ENCODE measurements around the gene HYAL3.

DNA sequence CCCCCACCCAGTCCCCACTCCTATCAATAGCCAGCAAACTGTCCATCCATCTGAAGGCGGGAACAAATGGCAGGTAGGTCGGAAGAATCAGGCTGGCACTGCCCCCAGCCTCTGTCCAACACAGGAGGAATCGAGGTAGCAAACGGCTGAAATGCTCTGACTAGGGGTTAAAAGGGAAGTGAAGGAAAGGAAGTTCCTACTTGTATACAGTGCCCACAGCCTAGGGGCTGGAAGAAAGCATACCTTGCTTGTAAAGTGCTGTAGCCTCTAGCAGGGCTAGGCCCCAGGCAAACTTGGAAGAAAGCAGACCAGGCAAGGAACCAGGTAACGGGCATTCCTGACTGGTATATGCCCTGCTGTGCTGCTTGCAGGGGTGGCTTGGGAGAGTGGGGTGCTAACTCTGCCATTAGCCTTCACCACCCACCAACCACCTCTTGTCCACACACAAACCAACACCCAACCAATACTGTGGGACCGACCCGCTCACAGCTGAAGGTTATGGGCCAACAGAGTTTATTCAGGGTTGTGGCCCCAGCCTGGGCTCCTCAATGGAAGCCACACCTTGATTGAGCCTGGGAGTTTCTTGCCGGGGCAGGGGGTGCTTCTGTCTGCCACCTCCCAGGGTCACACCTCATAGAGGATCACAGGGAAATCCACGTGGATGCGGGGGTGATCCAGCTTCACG is 26.4 kb upstream of the HYAL3 start:
- TF ChIP-seq, protein P1, sequence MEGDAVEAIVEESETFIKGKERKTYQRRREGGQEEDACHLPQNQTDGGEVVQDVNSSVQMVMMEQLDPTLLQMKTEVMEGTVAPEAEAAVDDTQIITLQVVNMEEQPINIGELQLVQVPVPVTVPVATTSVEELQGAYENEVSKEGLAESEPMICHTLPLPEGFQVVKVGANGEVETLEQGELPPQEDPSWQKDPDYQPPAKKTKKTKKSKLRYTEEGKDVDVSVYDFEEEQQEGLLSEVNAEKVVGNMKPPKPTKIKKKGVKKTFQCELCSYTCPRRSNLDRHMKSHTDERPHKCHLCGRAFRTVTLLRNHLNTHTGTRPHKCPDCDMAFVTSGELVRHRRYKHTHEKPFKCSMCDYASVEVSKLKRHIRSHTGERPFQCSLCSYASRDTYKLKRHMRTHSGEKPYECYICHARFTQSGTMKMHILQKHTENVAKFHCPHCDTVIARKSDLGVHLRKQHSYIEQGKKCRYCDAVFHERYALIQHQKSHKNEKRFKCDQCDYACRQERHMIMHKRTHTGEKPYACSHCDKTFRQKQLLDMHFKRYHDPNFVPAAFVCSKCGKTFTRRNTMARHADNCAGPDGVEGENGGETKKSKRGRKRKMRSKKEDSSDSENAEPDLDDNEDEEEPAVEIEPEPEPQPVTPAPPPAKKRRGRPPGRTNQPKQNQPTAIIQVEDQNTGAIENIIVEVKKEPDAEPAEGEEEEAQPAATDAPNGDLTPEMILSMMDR (conservative IDR thresholded peaks at IDR 0.05; ENCODE audit: low read depth in 2 of 2) = no peak
- no peak for TF ChIP-seq EZH2phosphoT487 (IDR thresholded peaks at IDR 0.05; ENCODE audit: unreplicated experiment)

All from GM23338 (cell line).